HG02943 (cell line): ENCODE measurements around the gene FAM83G.

Experiments
- ATAC-seq: cut with Tn5 transposase; IDR thresholded peaks from one replicate; pipeline ENCODE4 v1.9.1; 2021; ENCODE audit warnings: mild to moderate bottlenecking, low read depth, moderate library complexity; ENCODE audit not compliant: unreplicated experiment

The FAM83G gene

GRCh38 chr17:18993905-18994526, 10.5 kb downstream of the FAM83G start:
- no peak for ATAC-seq

GRCh38 chr17:18992454-18993130, 12.0 kb downstream of the FAM83G start:
- ATAC-seq, result no peak

- no peak for ATAC-seq
Measured at GRCh38 chr17:18991531-18992315, 12.8 kb downstream of the FAM83G start.

GRCh38 chr17:18990331-18990730, 14.2 kb downstream of the FAM83G start:
- ATAC-seq, result no peak

- no peak for ATAC-seq
Measured at GRCh38 chr17:18988546-18989173, 15.9 kb downstream of the FAM83G start.

GRCh38 chr17:18987862-18988545, 16.6 kb downstream of the FAM83G start:
- no peak for ATAC-seq

GRCh38 chr17:18987230-18987610, 17.3 kb downstream of the FAM83G start:
- ATAC-seq, result no peak

- no peak for ATAC-seq
Measured at GRCh38 chr17:18986541-18987229, 17.9 kb downstream of the FAM83G start.

GRCh38 chr17:18985475-18985874, 19.1 kb downstream of the FAM83G start:
- no peak for ATAC-seq

- no peak for ATAC-seq
Measured at GRCh38 chr17:18984273-18985114, 20.1 kb downstream of the FAM83G start.

- ATAC-seq, result no peak
Measured at GRCh38 chr17:18981642-18982424, 22.7 kb downstream of the FAM83G start.

GRCh38 chr17:18981335-18981641, 23.3 kb downstream of the FAM83G start:
- ATAC-seq, result no peak

GRCh38 chr17:18980682-18981334, 23.8 kb downstream of the FAM83G start:
- no peak for ATAC-seq

GRCh38 chr17:18978655-18979054, 25.9 kb downstream of the FAM83G start:
- no peak for ATAC-seq

- no peak for ATAC-seq
Measured at GRCh38 chr17:18978050-18978449, 26.5 kb downstream of the FAM83G start.

- no peak for ATAC-seq
Measured at GRCh38 chr17:18977646-18978045, 26.9 kb downstream of the FAM83G start.

GRCh38 chr17:18977021-18977420, 27.5 kb downstream of the FAM83G start:
- ATAC-seq, result no peak

- no peak for ATAC-seq
Measured at GRCh38 chr17:18976201-18976600, 28.4 kb downstream of the FAM83G start.
